HT1080 (cell line): Measurements from ENCODE around the gene TREML1. TPM values are rescaled to one million over a fixed set of nuclear protein-coding genes. Genes with fewer than 3 reads are reported as not detected.
"Not testable (repeated sequence)": the region's sequence is repeated elsewhere in the genome, so short reads cannot be mapped to it uniquely, and the experiment has no call there.

Experiments
- DNase-seq: peaks from one replicate; pipeline ENCODE4 v3.0.0-alpha.2; 2015; ENCODE audit warnings: low read depth
- total RNA-seq: library from RNA; depleted of rRNA; stranded (reverse); fragments of >200 nt; shearing (Covaris generic); gene quantifications from 2 replicates; pipeline ENCODE4 v1.2.3, GENCODE V29; 2014; rRNA removed

TREML1 gene
- total RNA-seq, 1 experiment from 2014 or later: not detected

DNA sequence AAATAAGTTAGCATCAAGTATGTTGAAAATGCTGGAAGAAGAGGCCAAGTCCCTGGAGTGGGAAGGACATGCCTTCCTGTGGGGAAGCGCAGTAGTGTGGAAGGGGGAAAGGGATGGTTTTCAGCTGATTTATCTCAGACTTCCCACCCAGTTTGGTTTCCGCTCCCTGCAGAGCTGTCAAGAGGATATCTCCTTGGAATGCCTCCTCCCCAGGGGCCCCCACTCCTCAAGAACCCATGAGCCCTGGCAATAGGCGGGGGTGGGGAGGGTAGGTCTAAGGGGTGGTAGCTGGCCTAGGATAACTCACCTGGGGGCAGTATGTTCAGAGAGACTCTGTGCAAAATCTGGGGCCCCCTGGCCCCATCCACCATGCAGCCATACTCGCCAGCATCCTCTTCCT lies 696 bp downstream of the TREML1 start:
- no peak for DNase-seq

DNA sequence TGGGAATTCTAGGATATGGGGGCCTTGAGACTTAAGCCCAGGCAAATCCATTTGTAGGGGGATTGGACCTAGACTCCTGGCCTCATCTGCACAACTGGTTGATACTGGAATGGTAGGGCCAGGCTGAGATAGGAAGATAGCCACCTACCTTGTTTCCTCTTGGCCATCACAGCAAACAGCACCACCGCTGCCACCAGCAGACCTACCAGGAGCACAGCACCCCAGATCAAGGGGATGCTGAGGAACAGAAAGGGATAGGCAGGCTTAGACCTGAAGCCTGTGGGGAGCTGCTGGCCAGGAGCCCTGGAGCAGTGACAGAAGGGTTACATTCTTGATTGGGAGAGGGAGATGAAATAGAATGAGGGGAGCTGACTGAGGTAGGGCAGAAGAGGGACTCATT lies 3.5 kb downstream of the TREML1 start:
- DNase-seq: no peak

DNA sequence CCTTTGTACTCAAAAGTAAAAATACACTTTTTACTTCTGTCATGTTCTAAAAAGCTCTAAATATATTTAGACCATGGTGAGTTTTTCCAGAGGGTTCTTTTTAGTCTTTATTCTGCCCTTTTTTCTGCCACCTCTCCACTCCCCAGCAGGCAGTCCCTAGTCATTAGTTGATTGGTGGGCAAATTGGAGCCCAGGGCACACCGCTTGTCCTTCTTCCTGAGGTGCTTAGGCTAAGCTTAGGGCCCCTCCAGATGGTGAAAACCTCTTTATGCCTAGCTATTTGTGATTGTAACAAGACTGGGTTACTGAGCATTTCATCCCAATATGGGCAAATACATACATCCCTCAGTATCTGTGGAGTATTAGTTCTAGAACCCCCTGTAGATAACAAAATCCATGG lies 6.2 kb downstream of the TREML1 start:
- no peak for DNase-seq

DNA sequence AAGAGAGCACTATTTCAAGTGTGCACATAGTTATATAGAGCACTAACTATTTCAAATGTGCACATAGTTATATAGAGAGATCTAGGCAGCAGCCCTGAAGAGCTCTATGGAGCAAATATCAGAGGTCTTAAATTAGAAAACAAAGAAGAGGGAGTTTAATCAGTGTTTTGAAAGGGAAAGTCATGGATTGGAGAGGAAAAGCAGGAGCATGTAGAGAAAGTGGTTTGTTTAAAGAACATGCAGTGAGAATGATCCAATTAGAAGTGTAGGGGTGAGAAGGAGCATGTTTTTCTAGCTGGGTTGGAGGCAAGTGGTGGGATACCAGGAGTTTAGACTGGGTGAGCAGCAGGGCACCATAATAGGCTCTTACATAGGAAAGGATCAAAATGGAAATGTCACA lies 17.2 kb downstream of the TREML1 start:
- DNase-seq: no peak

DNA sequence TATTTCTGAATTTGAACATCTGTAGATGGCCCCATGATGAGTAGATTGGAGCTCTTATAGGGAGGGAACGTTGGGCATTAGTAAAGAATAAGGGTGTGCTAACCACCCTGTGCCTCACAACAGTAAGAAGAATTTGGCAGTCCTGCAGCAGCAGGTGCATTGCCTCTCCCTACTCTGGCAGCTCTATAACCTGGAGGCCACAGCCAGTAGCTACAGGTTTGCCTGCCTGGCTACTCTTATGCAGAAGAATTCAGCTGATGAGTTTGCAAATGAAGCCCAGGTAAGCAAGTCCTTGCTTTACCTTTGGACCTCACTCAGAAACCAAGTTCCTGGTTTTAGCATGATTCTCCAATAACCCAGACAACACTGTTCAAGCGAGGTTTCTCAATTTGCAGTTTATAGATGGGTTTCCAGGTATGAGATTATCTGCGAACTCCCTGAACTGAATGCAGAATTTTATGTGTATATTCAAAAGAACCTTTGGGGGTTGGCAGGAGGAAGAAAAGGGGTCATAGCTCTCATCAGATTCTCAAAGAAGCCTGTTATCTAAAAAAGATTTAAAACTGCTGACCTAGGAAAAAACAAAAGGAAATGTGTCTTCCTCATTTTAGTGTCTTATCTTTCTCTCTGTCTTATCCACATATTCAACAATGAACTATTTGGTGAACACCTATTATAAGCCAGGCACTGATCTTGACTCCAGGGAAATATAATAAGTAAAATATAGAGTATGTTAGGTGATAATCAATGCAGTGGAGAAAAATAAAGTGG lies 18.9 kb downstream of the TREML1 start:
- DNase-seq: no peak

DNA sequence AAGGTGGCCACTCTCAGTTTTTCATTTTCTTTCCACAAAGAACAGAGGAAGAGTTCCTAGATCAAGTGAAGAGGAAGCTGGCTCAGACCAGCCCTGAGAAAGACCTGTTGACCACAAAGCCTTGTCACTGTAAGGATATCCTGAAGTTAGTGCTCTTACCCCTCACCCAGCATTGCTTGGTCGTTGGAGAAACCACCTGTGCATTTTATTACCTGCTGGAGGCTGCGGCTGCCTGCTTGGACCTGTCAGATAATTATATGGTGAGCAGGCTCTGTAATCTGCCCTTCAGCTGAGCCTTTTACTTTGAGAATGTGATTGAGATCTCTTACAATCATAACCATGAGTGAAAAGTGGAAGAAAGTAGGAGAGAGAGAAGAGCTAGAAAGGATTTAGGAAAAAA lies 21.9 kb downstream of the TREML1 start:
- DNase-seq: no peak

DNA sequence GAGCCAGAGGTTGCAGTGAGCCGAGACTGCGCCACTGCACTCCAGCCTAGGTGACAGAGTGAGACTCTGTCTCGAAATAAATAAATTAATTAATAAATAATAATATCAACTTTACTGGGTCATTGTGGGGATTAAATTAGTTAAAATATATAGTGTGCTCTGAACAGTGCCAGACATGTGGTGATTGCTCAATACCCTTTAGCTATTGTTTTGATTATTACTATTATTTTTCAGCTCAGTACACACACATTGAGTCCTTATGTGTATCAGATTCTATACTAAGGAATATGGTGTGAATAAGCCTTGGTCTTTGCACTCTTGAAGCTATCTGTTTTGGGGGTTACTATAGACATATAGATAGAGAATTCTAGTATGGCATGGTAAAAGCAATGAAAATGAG lies 28.9 kb downstream of the TREML1 start:
- no peak for DNase-seq

DNA sequence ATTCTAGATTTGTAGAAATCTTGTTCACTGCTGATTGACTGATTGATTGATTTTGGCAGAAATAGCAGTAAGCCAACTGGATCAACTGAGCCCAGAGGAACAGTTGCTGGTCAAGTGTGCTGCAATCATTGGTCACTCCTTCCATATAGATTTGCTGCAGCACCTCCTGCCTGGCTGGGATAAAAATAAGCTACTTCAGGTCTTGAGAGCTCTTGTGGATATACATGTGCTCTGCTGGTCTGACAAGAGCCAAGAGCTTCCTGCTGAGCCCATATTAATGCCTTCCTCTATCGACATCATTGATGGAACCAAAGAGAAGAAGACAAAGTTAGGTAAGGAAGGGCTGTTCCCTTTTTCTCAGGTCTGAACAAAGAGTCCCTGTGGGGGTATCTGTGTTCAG lies 31.2 kb downstream of the TREML1 start:
- no peak for DNase-seq

DNA sequence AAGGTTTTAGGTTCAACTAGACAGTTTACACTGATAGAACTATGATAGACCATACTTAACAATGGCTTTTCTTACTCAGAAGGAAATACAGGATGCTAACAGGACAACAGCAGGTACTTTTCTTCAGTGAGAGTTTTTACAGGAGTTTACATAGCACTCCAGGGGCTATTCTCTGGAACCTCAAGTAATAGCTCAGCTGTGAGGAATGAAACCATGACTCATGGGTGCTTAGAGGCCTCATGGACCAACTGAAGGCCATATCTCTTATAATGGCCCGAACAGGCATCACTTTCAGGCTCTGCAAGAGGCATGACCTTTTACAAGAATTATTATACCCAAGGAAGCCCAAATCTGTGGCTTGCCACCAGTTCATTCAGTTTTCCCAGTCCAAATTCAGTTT lies 31.8 kb downstream of the TREML1 start:
- no peak for DNase-seq

DNA sequence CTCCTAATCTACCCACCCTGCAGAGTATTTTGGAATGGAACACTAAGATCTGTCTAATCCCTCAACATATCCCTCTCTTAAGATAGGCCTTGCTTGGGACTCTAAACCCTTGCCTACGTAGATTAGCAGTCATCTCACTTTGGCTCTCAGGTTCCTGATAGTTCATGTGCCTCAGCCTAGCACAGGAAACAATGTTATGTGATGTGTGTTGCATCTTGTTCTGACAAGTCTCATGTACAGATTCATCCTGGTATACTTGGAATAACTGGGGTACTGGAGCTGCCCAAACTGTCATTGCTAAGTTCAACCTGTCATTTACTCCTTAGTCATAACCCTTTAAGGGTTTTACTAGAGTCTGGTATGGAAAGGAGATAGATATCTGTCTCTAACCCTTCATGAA lies 34.1 kb downstream of the TREML1 start:
- no peak for DNase-seq

DNA sequence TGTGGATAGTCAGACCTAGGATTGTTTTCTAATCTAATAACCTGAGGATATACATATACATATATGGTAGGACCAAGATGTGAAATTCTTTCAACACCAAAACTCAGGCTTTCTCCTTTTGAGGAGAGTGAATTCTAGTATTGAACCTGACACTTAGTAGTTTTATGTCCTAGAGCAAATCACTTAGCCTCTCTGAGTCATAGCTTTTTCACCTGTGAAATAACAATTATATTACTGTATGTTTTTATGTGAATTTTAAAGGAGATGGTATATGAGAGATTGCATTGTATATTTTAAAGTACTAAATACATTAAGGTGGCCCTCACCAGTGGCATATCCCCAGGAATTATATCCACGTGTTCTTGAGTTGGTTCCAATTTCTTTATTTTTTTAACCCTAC lies 34.6 kb downstream of the TREML1 start:
- DNase-seq: no peak

DNA sequence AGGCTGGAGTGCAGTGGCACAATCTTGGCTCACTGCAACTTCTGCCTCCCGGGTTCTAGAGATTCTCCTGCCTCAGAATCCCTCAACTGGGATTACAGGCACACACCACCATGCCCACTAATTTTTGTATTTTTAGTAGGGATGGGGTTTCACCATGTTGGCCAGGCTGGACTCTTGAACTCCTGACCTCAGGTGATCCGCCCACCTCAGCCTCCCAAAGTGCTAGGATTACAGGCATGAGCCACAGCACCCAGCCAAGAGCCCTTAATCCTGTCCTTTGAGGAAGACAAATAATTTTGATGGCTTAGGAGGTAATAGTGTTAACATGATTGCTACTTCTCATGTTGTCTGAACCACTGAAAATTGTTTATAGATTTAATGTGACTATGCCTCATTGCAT lies 39.1 kb downstream of the TREML1 start:
- DNase-seq: not testable (repeated sequence)

DNA sequence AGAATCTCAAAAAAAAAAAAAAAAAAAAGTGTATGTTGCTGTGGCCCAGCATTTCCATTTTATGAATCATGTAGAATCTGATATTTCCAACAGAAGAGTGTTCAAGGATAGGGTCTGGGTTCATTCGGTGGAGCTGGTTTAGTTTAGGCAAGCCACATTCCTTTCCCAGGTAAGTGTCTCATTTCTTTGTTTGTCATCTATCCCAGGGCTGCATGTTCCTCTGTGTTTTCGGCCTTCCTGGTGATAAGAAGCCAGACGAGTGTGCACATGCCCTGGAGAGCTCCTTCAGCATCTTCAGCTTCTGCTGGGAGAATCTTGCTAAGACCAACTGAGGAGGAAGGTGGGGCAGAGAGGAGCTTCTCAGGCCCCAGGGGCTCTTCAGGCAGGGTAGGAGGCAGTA lies 43.1 kb downstream of the TREML1 start:
- DNase-seq: no peak

DNA sequence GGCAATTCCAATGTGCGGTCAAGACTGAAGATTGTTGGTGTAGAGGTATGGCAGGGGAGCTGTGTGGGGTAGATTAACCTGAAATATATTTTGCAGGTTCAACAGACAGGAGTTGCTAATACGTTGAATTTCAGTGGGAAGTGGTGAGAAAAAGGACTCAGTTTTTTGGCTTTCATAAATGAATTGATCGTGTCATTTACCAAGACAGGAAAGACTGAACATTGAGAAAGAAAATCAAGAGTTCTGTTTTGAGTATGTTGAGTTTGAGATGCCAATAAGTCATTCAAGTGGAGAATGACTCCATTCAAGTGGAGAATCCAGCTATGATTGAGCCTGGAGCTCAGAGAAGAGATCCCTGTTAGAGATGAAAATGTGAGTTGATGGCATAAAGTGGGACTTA lies 50.3 kb downstream of the TREML1 start:
- no peak for DNase-seq

DNA sequence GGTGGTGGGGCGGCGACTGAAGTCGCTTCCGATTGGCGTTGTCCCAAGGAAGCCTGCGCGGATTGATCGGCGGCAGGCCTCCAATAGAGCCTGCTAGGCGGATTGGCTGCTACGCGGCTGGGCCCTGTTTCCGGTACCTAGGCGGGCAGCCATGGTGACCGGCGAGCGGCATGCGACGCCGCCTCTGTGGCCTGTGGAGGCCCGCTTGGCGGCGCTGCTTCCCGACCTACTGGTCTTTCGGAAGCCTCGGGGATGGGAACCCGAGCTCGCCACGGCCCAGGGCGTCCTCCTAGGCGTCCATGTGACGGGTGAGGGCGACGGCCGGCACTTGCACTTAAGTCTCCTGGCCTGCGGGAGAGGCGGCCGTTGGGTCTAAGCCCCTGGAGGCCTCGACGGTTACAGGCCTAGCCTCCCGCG lies 53.3 kb downstream of the TREML1 start:
- no peak for DNase-seq

Other genes starting within 250 kb of the TREML1 start
- gene UNC5CL, start 115.1 kb downstream of the TREML1 start, total RNA-seq: 0.16 and 0.37 TPM in 2 replicates
- gene TSPO2, start 111.9 kb downstream of the TREML1 start, total RNA-seq: 0.34 and 0.43 TPM in 2 replicates
- not detected in 2 replicates for gene APOBEC2, start 101.1 kb downstream of the TREML1 start, total RNA-seq
- gene OARD1, start 82.0 kb downstream of the TREML1 start, total RNA-seq: 19.0 and 25.5 TPM in 2 replicates
- gene NFYA, start 81.4 kb downstream of the TREML1 start, total RNA-seq: 7.9 and 11.8 TPM in 2 replicates
- gene TREM2, start 8.8 kb upstream of the TREML1 start, total RNA-seq: 0.68 and 1.5 TPM in 2 replicates
- not detected in 2 replicates for gene TREML2, start 46.8 kb upstream of the TREML1 start, total RNA-seq
- gene TREML4, start 74.0 kb upstream of the TREML1 start, total RNA-seq: not detected in 2 replicates
- 0.57 TPM in 1 of 2 replicates, not detected in the other for gene TREM1, start 132.3 kb upstream of the TREML1 start, total RNA-seq
- not detected in 2 replicates for gene NCR2, start 181.3 kb upstream of the TREML1 start, total RNA-seq